PC-9 (cell line): ENCODE measurements around the gene NTM.

Source experiments
- CTCF ChIP-seq: fragments of 200-600 bp; sonication (generic); conservative IDR thresholded peaks from 2 replicates; pipeline ENCODE4 v1.6.1; 2017; ENCODE audit warnings: mixed run types, antibody characterized with exemption, mild to moderate bottlenecking, moderate library complexity
- EZH2 ChIP-seq: fragments of 200-600 bp; sonication (generic); IDR thresholded peaks from 2 replicates; pipeline ENCODE4 v1.8.0; 2017; ENCODE audit warnings: antibody characterized with exemption, low read depth

GRCh38 chr11:131658414-131658813 lies 288.0 kb downstream of the NTM start:
- no peak for TF ChIP-seq CTCF
- TF ChIP-seq EZH2 = no peak
